WTC11 (cell line): ENCODE results near the gene SLC29A1. TPM values are rescaled to one million over a fixed set of nuclear protein-coding genes. Genes with fewer than 3 reads are reported as not detected.

Experiments
- ATAC-seq: fragments of 200-7000 bp; cut with Tn5 transposase; 2 replicates; pipeline ENCODE4 v1.10.0; 2021; ENCODE audit warnings: mild to moderate bottlenecking, moderate library complexity
- CTCF ChIA-PET: fragments of 300-600 bp; sonication (Branson Sonifier 250); formaldehyde crosslinking; loops from one replicate; lab custom pipeline; 2021; ENCODE audit warnings: antibody characterized with exemption; lab: Charles Lee
- POLR2A ChIA-PET: fragments of 350-600 bp; sonication (Branson Sonifier 250); formaldehyde crosslinking; loops from one replicate; lab custom pipeline; 2021; ENCODE audit warnings: antibody characterized with exemption; lab: Charles Lee
- DNase-seq: peaks from one replicate; pipeline ENCODE4 v3.0.0; 2021; ENCODE audit warnings: low spot score
- H3K27ac Mint-ChIP-seq: 2 replicates; pipeline ENCODE4 v1.8.0; 2021; ENCODE audit warnings: mixed read lengths
- H3K27me3 Mint-ChIP-seq: 2 replicates; pipeline ENCODE4 v1.8.0; 2021; ENCODE audit warnings: low read depth, mild to moderate bottlenecking, moderate library complexity, mixed read lengths
- H3K36me3 Mint-ChIP-seq: 2 replicates; pipeline ENCODE4 v1.8.0; 2021; ENCODE audit warnings: mixed read lengths
- H3K4me1 Mint-ChIP-seq: 2 replicates; pipeline ENCODE4 v1.8.0; 2022; ENCODE audit warnings: mixed read lengths
- H3K4me3 Mint-ChIP-seq: 2 replicates; pipeline ENCODE4 v1.8.0; 2021; ENCODE audit warnings: mild to moderate bottlenecking, moderate library complexity, mixed read lengths
- H3K9me3 Mint-ChIP-seq: 2 replicates; pipeline ENCODE4 v1.8.0; 2021; ENCODE audit warnings: mixed read lengths
- AR ChIP-seq: fragments of 250-450 bp; sonication (Bioruptor Pico); IDR thresholded peaks from 2 replicates; pipeline ENCODE4 v1.9.0; 2021; ENCODE audit warnings: mild to moderate bottlenecking
- ATF1 ChIP-seq: sonication (generic); formaldehyde crosslinking; IDR thresholded peaks from 2 replicates; pipeline ENCODE4 v1.8.1; 2023; ENCODE audit warnings: mild to moderate bottlenecking, moderate library complexity, missing genetic modification reagents
- CBFB ChIP-seq: sonication (generic); formaldehyde crosslinking; IDR thresholded peaks from 2 replicates; pipeline ENCODE4 v1.8.1; 2022; ENCODE audit warnings: mild to moderate bottlenecking, low read depth, missing genetic modification reagents
- CREB1 ChIP-seq: sonication (generic); formaldehyde crosslinking; IDR thresholded peaks from 2 replicates; pipeline ENCODE4 v1.8.0; 2023; ENCODE audit warnings: mild to moderate bottlenecking, missing genetic modification reagents
- E2F4 ChIP-seq: sonication (generic); formaldehyde crosslinking; IDR thresholded peaks from 2 replicates; pipeline ENCODE4 v1.8.1; 2022; ENCODE audit warnings: low read depth, mild to moderate bottlenecking, moderate library complexity, missing genetic modification reagents, borderline replicate concordance
- FOXP1 ChIP-seq: sonication (generic); formaldehyde crosslinking; IDR thresholded peaks from 2 replicates; pipeline ENCODE4 v1.8.0; 2022; ENCODE audit warnings: missing genetic modification reagents, mild to moderate bottlenecking, moderate library complexity, borderline replicate concordance
- FOXP4 ChIP-seq: sonication (generic); formaldehyde crosslinking; IDR thresholded peaks from 2 replicates; pipeline ENCODE4 v1.8.0; 2022; ENCODE audit warnings: mild to moderate bottlenecking, missing genetic modification reagents
- GABPB1 ChIP-seq: sonication (generic); formaldehyde crosslinking; IDR thresholded peaks from 2 replicates; pipeline ENCODE4 v1.8.1; 2023; ENCODE audit warnings: mild to moderate bottlenecking, missing genetic modification reagents
- JAZF1 ChIP-seq: fragments of 250-450 bp; sonication (Bioruptor Pico); IDR thresholded peaks from 2 replicates; pipeline ENCODE4 v1.9.0; 2021; ENCODE audit warnings: moderate library complexity, mild to moderate bottlenecking, inconsistent platforms
- NR1H2 ChIP-seq: sonication (generic); formaldehyde crosslinking; IDR thresholded peaks from 2 replicates; pipeline ENCODE4 v1.9.0; 2021; ENCODE audit warnings: mild to moderate bottlenecking, moderate library complexity, missing genetic modification reagents
- PRDM15 ChIP-seq: sonication (generic); formaldehyde crosslinking; IDR thresholded peaks from 2 replicates; pipeline ENCODE4 v1.8.0; 2022; ENCODE audit warnings: missing genetic modification reagents
- SMAD4 ChIP-seq: sonication (generic); formaldehyde crosslinking; IDR thresholded peaks from 2 replicates; pipeline ENCODE4 v1.8.0; 2022; ENCODE audit warnings: mild to moderate bottlenecking, missing genetic modification reagents
- TP53 ChIP-seq: sonication (generic); formaldehyde crosslinking; IDR thresholded peaks from 2 replicates; pipeline ENCODE4 v1.8.1; 2023; ENCODE audit warnings: mild to moderate bottlenecking, missing genetic modification reagents
- ZNF138 ChIP-seq: sonication (generic); formaldehyde crosslinking; conservative IDR thresholded peaks from 2 replicates; pipeline ENCODE4 v1.8.1; 2022; ENCODE audit warnings: mild to moderate bottlenecking, moderate library complexity, missing genetic modification reagents
- ZNF317 ChIP-seq: sonication (generic); formaldehyde crosslinking; IDR thresholded peaks from 2 replicates; pipeline ENCODE4 v1.8.1; 2023; ENCODE audit warnings: low read depth, mild to moderate bottlenecking, moderate library complexity, missing genetic modification reagents, borderline replicate concordance
- ZNF396 ChIP-seq: fragments of 250-450 bp; sonication (Bioruptor Pico); IDR thresholded peaks from 2 replicates; pipeline ENCODE4 v1.8.0; 2021; ENCODE audit warnings: mild to moderate bottlenecking, moderate library complexity, borderline replicate concordance
- ZNF423 ChIP-seq: fragments of 250-450 bp; sonication (Bioruptor Pico); IDR thresholded peaks from 2 replicates; pipeline ENCODE4 v2.1.2; 2022; ENCODE audit warnings: mild to moderate bottlenecking, moderate library complexity
- ZNF671 ChIP-seq: fragments of 250-450 bp; sonication (Bioruptor Pico); IDR thresholded peaks from 2 replicates; pipeline ENCODE4 v1.8.0; 2021; ENCODE audit warnings: mild to moderate bottlenecking
- total RNA-seq: library from RNA; stranded (reverse); gene quantifications from 3 replicates; pipeline ENCODE4 v1.2.3, GENCODE V29; 2021
- TF ChIP-seq, protein P1 (sequence below): sonication (generic); formaldehyde crosslinking; IDR thresholded peaks from 2 replicates; pipeline ENCODE4 v1.8.0; 2023; ENCODE audit warnings: missing genetic modification reagents, mild to moderate bottlenecking, borderline replicate concordance
- TF ChIP-seq, protein P2 (sequence below): sonication (generic); formaldehyde crosslinking; IDR thresholded peaks from 2 replicates; pipeline ENCODE4 v1.8.1; 2023; ENCODE audit warnings: mild to moderate bottlenecking, missing genetic modification reagents, moderate library complexity
- TF ChIP-seq, protein P3 (sequence below): sonication (generic); formaldehyde crosslinking; IDR thresholded peaks from 2 replicates; pipeline ENCODE4 v1.8.0; 2022; ENCODE audit warnings: mild to moderate bottlenecking, missing genetic modification reagents
- TF ChIP-seq, protein P4 (sequence below): sonication (generic); formaldehyde crosslinking; IDR thresholded peaks from 2 replicates; pipeline ENCODE4 v1.8.0; 2022; ENCODE audit warnings: mild to moderate bottlenecking, missing genetic modification reagents

The SLC29A1 gene
- total RNA-seq, 1 experiment from 2014 or later: 139 TPM

DNA sequence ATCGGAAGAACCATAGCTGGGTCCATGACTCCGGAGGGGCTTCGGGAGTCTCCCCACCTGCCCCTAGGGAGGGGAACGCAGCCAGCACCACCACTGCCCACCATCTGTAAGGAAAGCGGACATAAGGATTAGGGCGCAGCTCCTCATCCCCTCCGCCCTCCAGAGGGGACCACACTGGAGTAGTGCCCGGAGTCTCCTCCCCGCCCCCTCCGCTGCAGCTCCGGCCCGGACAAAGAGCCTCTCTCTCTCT, 33.3 kb downstream of the SLC29A1 start:
- ChIA-PET CTCF (interaction anchor here (0.6 to 4.4 kb wide), 39 partner anchors 8 to 627 kb away, joined by 3 to 76 read pairs (median 4); partner anchors contain the start of genes AARS2, HSP90AB1, SLC29A1 and TMEM151B), POLR2A (interaction anchor here (0.5 to 3.7 kb wide), 18 partner anchors 10 to 330 kb away, joined by 3 to 83 read pairs (median 4); partner anchors contain the start of genes AARS2, CDC5L, HSP90AB1 and SLC29A1)
- no peak for ATAC-seq
- Mint-ChIP-seq H3K9me3 (no peaks in the 10 kb centered on the region), H3K27me3 (no peaks in the 10 kb centered on the region), H3K4me3 (peak overlapping the region; percentile 83), H3K4me1 (peaks cover 30% of the 10 kb centered on the region), H3K36me3 (peaks cover 41% of the 10 kb centered on the region), H3K27ac (peak overlapping the region; percentile 87)
- no peak for TF ChIP-seq ATF1 (CRISPR knock-in tag)
- TF ChIP-seq, protein P1, sequence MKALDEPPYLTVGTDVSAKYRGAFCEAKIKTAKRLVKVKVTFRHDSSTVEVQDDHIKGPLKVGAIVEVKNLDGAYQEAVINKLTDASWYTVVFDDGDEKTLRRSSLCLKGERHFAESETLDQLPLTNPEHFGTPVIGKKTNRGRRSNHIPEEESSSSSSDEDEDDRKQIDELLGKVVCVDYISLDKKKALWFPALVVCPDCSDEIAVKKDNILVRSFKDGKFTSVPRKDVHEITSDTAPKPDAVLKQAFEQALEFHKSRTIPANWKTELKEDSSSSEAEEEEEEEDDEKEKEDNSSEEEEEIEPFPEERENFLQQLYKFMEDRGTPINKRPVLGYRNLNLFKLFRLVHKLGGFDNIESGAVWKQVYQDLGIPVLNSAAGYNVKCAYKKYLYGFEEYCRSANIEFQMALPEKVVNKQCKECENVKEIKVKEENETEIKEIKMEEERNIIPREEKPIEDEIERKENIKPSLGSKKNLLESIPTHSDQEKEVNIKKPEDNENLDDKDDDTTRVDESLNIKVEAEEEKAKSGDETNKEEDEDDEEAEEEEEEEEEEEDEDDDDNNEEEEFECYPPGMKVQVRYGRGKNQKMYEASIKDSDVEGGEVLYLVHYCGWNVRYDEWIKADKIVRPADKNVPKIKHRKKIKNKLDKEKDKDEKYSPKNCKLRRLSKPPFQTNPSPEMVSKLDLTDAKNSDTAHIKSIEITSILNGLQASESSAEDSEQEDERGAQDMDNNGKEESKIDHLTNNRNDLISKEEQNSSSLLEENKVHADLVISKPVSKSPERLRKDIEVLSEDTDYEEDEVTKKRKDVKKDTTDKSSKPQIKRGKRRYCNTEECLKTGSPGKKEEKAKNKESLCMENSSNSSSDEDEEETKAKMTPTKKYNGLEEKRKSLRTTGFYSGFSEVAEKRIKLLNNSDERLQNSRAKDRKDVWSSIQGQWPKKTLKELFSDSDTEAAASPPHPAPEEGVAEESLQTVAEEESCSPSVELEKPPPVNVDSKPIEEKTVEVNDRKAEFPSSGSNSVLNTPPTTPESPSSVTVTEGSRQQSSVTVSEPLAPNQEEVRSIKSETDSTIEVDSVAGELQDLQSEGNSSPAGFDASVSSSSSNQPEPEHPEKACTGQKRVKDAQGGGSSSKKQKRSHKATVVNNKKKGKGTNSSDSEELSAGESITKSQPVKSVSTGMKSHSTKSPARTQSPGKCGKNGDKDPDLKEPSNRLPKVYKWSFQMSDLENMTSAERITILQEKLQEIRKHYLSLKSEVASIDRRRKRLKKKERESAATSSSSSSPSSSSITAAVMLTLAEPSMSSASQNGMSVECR (CRISPR knock-in tag): 0 out of 2 replicates have a peak, but pooled peaks have one; percentile 3
- 0 out of 2 replicates have a peak, but pooled peaks have one; percentile 5 for TF ChIP-seq E2F4 (CRISPR knock-in tag)
- no peak for TF ChIP-seq FOXP1 (CRISPR knock-in tag)
- no peak for TF ChIP-seq FOXP4
- TF ChIP-seq, protein P2, sequence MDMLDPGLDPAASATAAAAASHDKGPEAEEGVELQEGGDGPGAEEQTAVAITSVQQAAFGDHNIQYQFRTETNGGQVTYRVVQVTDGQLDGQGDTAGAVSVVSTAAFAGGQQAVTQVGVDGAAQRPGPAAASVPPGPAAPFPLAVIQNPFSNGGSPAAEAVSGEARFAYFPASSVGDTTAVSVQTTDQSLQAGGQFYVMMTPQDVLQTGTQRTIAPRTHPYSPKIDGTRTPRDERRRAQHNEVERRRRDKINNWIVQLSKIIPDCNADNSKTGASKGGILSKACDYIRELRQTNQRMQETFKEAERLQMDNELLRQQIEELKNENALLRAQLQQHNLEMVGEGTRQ (CRISPR knock-in tag): no peak
- TF ChIP-seq SMAD4 (CRISPR knock-in tag): no peak
- no peak for TF ChIP-seq ZNF317 (CRISPR knock-in tag)
- no peak for TF ChIP-seq ZNF138 (CRISPR knock-in tag)
- TF ChIP-seq JAZF1 (CRISPR knock-in tag): no peak
- TF ChIP-seq NR1H2 (CRISPR knock-in tag): no peak
- no peak for TF ChIP-seq PRDM15
- TF ChIP-seq, protein P3, sequence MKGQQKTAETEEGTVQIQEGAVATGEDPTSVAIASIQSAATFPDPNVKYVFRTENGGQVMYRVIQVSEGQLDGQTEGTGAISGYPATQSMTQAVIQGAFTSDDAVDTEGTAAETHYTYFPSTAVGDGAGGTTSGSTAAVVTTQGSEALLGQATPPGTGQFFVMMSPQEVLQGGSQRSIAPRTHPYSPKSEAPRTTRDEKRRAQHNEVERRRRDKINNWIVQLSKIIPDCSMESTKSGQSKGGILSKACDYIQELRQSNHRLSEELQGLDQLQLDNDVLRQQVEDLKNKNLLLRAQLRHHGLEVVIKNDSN (CRISPR knock-in tag): no peak
- TF ChIP-seq CREB1: no peak
- TF ChIP-seq AR (CRISPR knock-in tag): no peak
- no peak for TF ChIP-seq GABPB1
- TF ChIP-seq ZNF396: no peak
- 0 out of 2 replicates have a peak, but pooled peaks have one; percentile 28 for TF ChIP-seq ZNF671 (CRISPR knock-in tag)
- TF ChIP-seq, protein P4, sequence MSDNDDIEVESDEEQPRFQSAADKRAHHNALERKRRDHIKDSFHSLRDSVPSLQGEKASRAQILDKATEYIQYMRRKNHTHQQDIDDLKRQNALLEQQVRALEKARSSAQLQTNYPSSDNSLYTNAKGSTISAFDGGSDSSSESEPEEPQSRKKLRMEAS (CRISPR knock-in tag): no peak
- no peak for TF ChIP-seq CBFB (CRISPR knock-in tag)
- TF ChIP-seq TP53 (CRISPR knock-in tag): no peak
- TF ChIP-seq ZNF423 (CRISPR knock-in tag): no peak
- DNase-seq: no peak
